HEK293 (cell line): ENCODE data around the gene PDLIM1.
A peak's percentile ranks its signal among the peaks of the same experiment; 100 is the strongest.

ENCODE experiments used
- CTCF ChIA-PET: fragments of 350-600 bp; formaldehyde crosslinking; extraction: SDS; loops from one replicate; lab custom pipeline; 2021; ENCODE audit warnings: antibody characterized with exemption; lab: Yijun Ruan, JAX
- POLR2A ChIA-PET: fragments of 300-600 bp; formaldehyde crosslinking; extraction: SDS; loops from one replicate; lab custom pipeline; 2020; ENCODE audit warnings: antibody characterized with exemption, inconsistent platforms; lab: Yijun Ruan, JAX
- H3K27ac ChIP-seq: fragments of 200-500 bp; sonication (Bioruptor generic); 2 replicates; pipeline ENCODE4 v1.5.1; 2014; ENCODE audit warnings: low read depth, low read length, control low read depth, inconsistent platforms; ENCODE audit errors: extremely low read depth
- H3K36me3 ChIP-seq, 2 experiments: fragments of 200-500 bp in 1 of 2; sonication (Bioruptor generic) in 1 of 2; 1 replicate in 1 of 2; 2 replicates in 1 of 2; pipeline ENCODE4 v1.5.1; 2014 to 2017; ENCODE audit warnings: inconsistent platforms in 2 of 2, low read length in 2 of 2; ENCODE audit not compliant: control insufficient read depth in 2 of 2, insufficient read depth in 1 of 2
- H3K4me1 ChIP-seq: fragments of 200-500 bp; sonication (Bioruptor generic); 2 replicates; pipeline ENCODE4 v1.5.1; 2014; ENCODE audit warnings: mild to moderate bottlenecking, low read length, inconsistent platforms; ENCODE audit not compliant: control insufficient read depth, insufficient read depth
- H3K4me3 ChIP-seq: 2 replicates; pipeline ENCODE4 v1.5.1; 2011; ENCODE audit warnings: low read depth, mild to moderate bottlenecking, control low read depth, low read length, moderate library complexity
- H3K9me3 ChIP-seq: fragments of 200-500 bp; sonication (Bioruptor generic); 2 replicates; pipeline ENCODE4 v1.5.1; 2014; ENCODE audit warnings: low read depth, low read length, inconsistent platforms; ENCODE audit not compliant: control insufficient read depth, insufficient read depth
- ATF2 ChIP-seq: fragments of 450-650 bp; formaldehyde crosslinking; IDR thresholded peaks from 2 replicates; pipeline ENCODE4 v1.5.1; 2016; ENCODE audit warnings: missing biosample characterization, missing genetic modification characterization, low read depth
- GLI4 ChIP-seq: fragments of 450-650 bp; formaldehyde crosslinking; IDR thresholded peaks from 2 replicates; pipeline ENCODE4 v1.5.1; 2016; ENCODE audit warnings: missing biosample characterization, missing genetic modification characterization
- KLF1 ChIP-seq: fragments of 450-650 bp; formaldehyde crosslinking; IDR thresholded peaks from 2 replicates; pipeline ENCODE4 v1.5.1; 2016; ENCODE audit warnings: missing biosample characterization, missing genetic modification characterization
- PRDM6 ChIP-seq: fragments of 450-650 bp; formaldehyde crosslinking; IDR thresholded peaks from 2 replicates; pipeline ENCODE4 v1.5.1; 2017; ENCODE audit warnings: missing biosample characterization, missing genetic modification characterization
- SP2 ChIP-seq: fragments of 450-650 bp; formaldehyde crosslinking; IDR thresholded peaks from 2 replicates; pipeline ENCODE4 v1.5.1; 2016; ENCODE audit warnings: missing biosample characterization, missing genetic modification characterization
- TSHZ1 ChIP-seq: fragments of 450-650 bp; formaldehyde crosslinking; IDR thresholded peaks from 2 replicates; pipeline ENCODE4 v1.5.1; 2016; ENCODE audit warnings: missing biosample characterization, missing genetic modification characterization, borderline replicate concordance
- ZBTB26 ChIP-seq: fragments of 450-650 bp; formaldehyde crosslinking; optimal IDR thresholded peaks from 2 replicates; pipeline ENCODE3; 2016; ENCODE audit warnings: missing biosample characterization, mild to moderate bottlenecking, missing genetic modification characterization
- ZIC2 ChIP-seq: fragments of 450-650 bp; formaldehyde crosslinking; IDR thresholded peaks from 2 replicates; pipeline ENCODE4 v1.5.1; 2016; ENCODE audit warnings: missing biosample characterization, missing genetic modification characterization
- ZNF112 ChIP-seq: fragments of 450-650 bp; formaldehyde crosslinking; IDR thresholded peaks from 2 replicates; pipeline ENCODE4 v1.5.0; 2017; ENCODE audit warnings: missing biosample characterization, missing genetic modification characterization
- ZNF114 ChIP-seq: fragments of 450-650 bp; formaldehyde crosslinking; IDR thresholded peaks from 2 replicates; pipeline ENCODE4 v1.5.0; 2017; ENCODE audit warnings: missing biosample characterization, missing genetic modification characterization
- ZNF133 ChIP-seq: fragments of 450-650 bp; formaldehyde crosslinking; IDR thresholded peaks from 2 replicates; pipeline ENCODE4 v1.5.1; 2016; ENCODE audit warnings: missing biosample characterization, missing genetic modification characterization
- ZNF138 ChIP-seq: fragments of 450-650 bp; formaldehyde crosslinking; IDR thresholded peaks from 2 replicates; pipeline ENCODE4 v1.5.1; 2016; ENCODE audit warnings: missing biosample characterization, missing genetic modification characterization, borderline replicate concordance
- ZNF366 ChIP-seq: fragments of 450-650 bp; formaldehyde crosslinking; conservative IDR thresholded peaks from 2 replicates; pipeline ENCODE4 v1.5.1; 2016; ENCODE audit warnings: missing biosample characterization, missing genetic modification characterization
- ZNF514 ChIP-seq: fragments of 450-650 bp; formaldehyde crosslinking; IDR thresholded peaks from 2 replicates; pipeline ENCODE4 v1.5.1; 2016; ENCODE audit warnings: missing biosample characterization, missing genetic modification characterization
- ZNF521 ChIP-seq: fragments of 450-650 bp; formaldehyde crosslinking; IDR thresholded peaks from 2 replicates; pipeline ENCODE4 v1.5.1; 2017; ENCODE audit warnings: missing biosample characterization, mild to moderate bottlenecking, missing genetic modification characterization
- ZNF596 ChIP-seq: fragments of 450-650 bp; IDR thresholded peaks from 2 replicates; pipeline ENCODE4 v1.5.0; 2018; ENCODE audit warnings: missing biosample characterization, mild to moderate bottlenecking, missing genetic modification characterization, moderate library complexity
- ZNF623 ChIP-seq: fragments of 450-650 bp; formaldehyde crosslinking; IDR thresholded peaks from 2 replicates; pipeline ENCODE4 v1.5.1; 2016; ENCODE audit warnings: missing biosample characterization, missing genetic modification characterization
- ZNF629 ChIP-seq: fragments of 450-650 bp; formaldehyde crosslinking; IDR thresholded peaks from 2 replicates; pipeline ENCODE4 v1.5.1; 2017; ENCODE audit warnings: missing biosample characterization, missing genetic modification characterization
- ZNF692 ChIP-seq: fragments of 450-650 bp; formaldehyde crosslinking; IDR thresholded peaks from 2 replicates; pipeline ENCODE4 v1.5.1; 2016; ENCODE audit warnings: missing biosample characterization, missing genetic modification characterization
- ZNF707 ChIP-seq: fragments of 450-650 bp; formaldehyde crosslinking; IDR thresholded peaks from 2 replicates; pipeline ENCODE4 v1.5.1; 2016; ENCODE audit warnings: missing biosample characterization, missing genetic modification characterization
- ZNF791 ChIP-seq: fragments of 450-650 bp; formaldehyde crosslinking; IDR thresholded peaks from 2 replicates; pipeline ENCODE4 v1.5.1; 2016; ENCODE audit warnings: missing biosample characterization, missing genetic modification characterization
- ZSCAN18 ChIP-seq: fragments of 450-650 bp; formaldehyde crosslinking; IDR thresholded peaks from 2 replicates; pipeline ENCODE4 v1.5.1; 2016; ENCODE audit warnings: missing biosample characterization, missing genetic modification characterization

Gene PDLIM1

GRCh38 chr10:95330966-95331453 lies 40.2 kb upstream of the PDLIM1 start:
- TF ChIP-seq ZNF112 (tag by site-specific recombination) (no peak), ZNF707 (tag by site-specific recombination) (no peak), ZNF133 (no peak), ZNF366 (tag by site-specific recombination) (no peak), ZNF521 (tag by site-specific recombination) (no peak)
- H3K9me3 ChIP-seq: no peaks in the 10 kb centered on the region
- no peak overlapping the region for H3K4me3 ChIP-seq
- ChIA-PET POLR2A (no interaction called here), CTCF (no interaction called here)
- no peaks in the 10 kb centered on the region for H3K36me3 ChIP-seq
- H3K27ac ChIP-seq: no peak overlapping the region
- peaks cover 9% of the 10 kb centered on the region for H3K4me1 ChIP-seq

- H3K9me3 ChIP-seq: no peaks in the 10 kb centered on the region
- POLR2A ChIA-PET: interaction anchor here (0.7 kb wide), 1 partner anchor 39 kb away, joined by 3 read pairs; no protein-coding TSS in a partner anchor
- H3K36me3 ChIP-seq: no peaks in the 10 kb centered on the region
- H3K4me1 ChIP-seq: peaks cover 9% of the 10 kb centered on the region
- no peak overlapping the region for H3K27ac ChIP-seq
- H3K4me3 ChIP-seq: no peak overlapping the region
- no peak for TF ChIP-seq ATF2 (tag by site-specific recombination)
- TF ChIP-seq ZNF114 (tag by site-specific recombination): no peak
- TF ChIP-seq ZIC2 (tag by site-specific recombination): peak; percentile 25; the same call in 1 of the 2 replicates
- TF ChIP-seq ZNF623 (tag by site-specific recombination): no peak
- TF ChIP-seq PRDM6 (tag by site-specific recombination): no peak
- no peak for TF ChIP-seq ZSCAN18
- TF ChIP-seq SP2 (tag by site-specific recombination): no peak
- TF ChIP-seq, all 188 proteins: peak for 1
- CTCF ChIA-PET: interaction anchor here (0.7 to 1.5 kb wide), 5 partner anchors 17 to 687 kb away, joined by 3 to 4 read pairs (median 3); no protein-coding TSS in a partner anchor
Observed at GRCh38 chr10:95329296-95329695, 38.5 kb upstream of the PDLIM1 start.

GRCh38 chr10:95328013-95328412 lies 37.2 kb upstream of the PDLIM1 start:
- Histone ChIP-seq H3K36me3 (no peaks in the 10 kb centered on the region), H3K9me3 (no peaks in the 10 kb centered on the region), H3K4me3 (no peak overlapping the region), H3K27ac (no peak overlapping the region), H3K4me1 (peaks cover 9% of the 10 kb centered on the region)
- POLR2A ChIA-PET: no interaction called here
- CTCF ChIA-PET: no interaction called here
- no peak for TF ChIP-seq ZNF692 (tag by site-specific recombination)
- TF ChIP-seq GLI4 (tag by site-specific recombination): no peak
- no peak for TF ChIP-seq ZNF514 (tag by site-specific recombination)
- TF ChIP-seq ZNF791 (tag by site-specific recombination): no peak
- TF ChIP-seq KLF1: no peak
- no peak for TF ChIP-seq TSHZ1 (tag by site-specific recombination)
- TF ChIP-seq ZNF629 (tag by site-specific recombination): no peak
- no peak for TF ChIP-seq ZNF596 (tag by site-specific recombination)
- no peak for TF ChIP-seq ZNF138 (tag by site-specific recombination)
- no peak for TF ChIP-seq ZBTB26 (tag by site-specific recombination)
